Natural killer cell (primary cell): ENCODE data around the gene SETMAR. TPM values are rescaled to one million over a fixed set of nuclear protein-coding genes. Genes with fewer than 3 reads are reported as not detected.

Experiments used
- ATAC-seq, 3 donors: fragments of 150-1000 bp in 2 of 3; fragments of 200-7000 bp in 1 of 3; cut with Tn5 transposase; 1 replicate in 1 of 3; 2 replicates in 2 of 3; pipeline ENCODE4 v1.10.0; 2021; ENCODE audit warnings: mild to moderate bottlenecking in 2 of 3, moderate library complexity in 2 of 3
- DNase-seq, 2 donors: peaks; one replicate each; pipeline versions ENCODE4 v3.0.0 to v3.0.0-alpha.2; 2013 to 2021; ENCODE audit warnings: mixed read lengths in 1 of 2
- H3K27ac ChIP-seq: one replicate; pipeline ENCODE4 v1.5.1; 2013; ENCODE audit warnings: mild to moderate bottlenecking, low read length
- H3K27me3 ChIP-seq: one replicate; pipeline ENCODE4 v1.6.1; 2013; ENCODE audit warnings: low read length; ENCODE audit not compliant: control insufficient read depth, insufficient read depth
- H3K36me3 ChIP-seq: one replicate; pipeline ENCODE4 v1.6.1; 2013; ENCODE audit warnings: low read length; ENCODE audit not compliant: control insufficient read depth, insufficient read depth
- H3K4me1 ChIP-seq: one replicate; pipeline ENCODE4 v1.6.1; 2013; ENCODE audit warnings: low read length; ENCODE audit not compliant: control insufficient read depth, insufficient read depth
- H3K4me3 ChIP-seq: one replicate; pipeline ENCODE4 v1.5.1; 2013; ENCODE audit warnings: low read length
- H3K9me3 ChIP-seq: one replicate; pipeline ENCODE4 v1.6.1; 2013; ENCODE audit warnings: low read length; ENCODE audit not compliant: control insufficient read depth, insufficient read depth
- H3K27ac Mint-ChIP-seq, 2 donors: one replicate each; pipeline ENCODE4 v1.8.0; 2022; ENCODE audit warnings: mild to moderate bottlenecking in 2 of 2, mixed read lengths in 2 of 2, moderate library complexity in 1 of 2
- H3K27me3 Mint-ChIP-seq, 2 donors: one replicate each; pipeline ENCODE4 v1.8.0; 2022; ENCODE audit warnings: low read depth in 2 of 2, mixed read lengths in 2 of 2
- H3K36me3 Mint-ChIP-seq: one replicate; pipeline ENCODE4 v1.8.0; 2022; ENCODE audit warnings: mixed read lengths
- H3K4me1 Mint-ChIP-seq, 2 donors: one replicate each; pipeline ENCODE4 v1.8.0; 2022; ENCODE audit warnings: mixed read lengths in 2 of 2
- H3K4me3 Mint-ChIP-seq: one replicate; pipeline ENCODE4 v1.8.0; 2022; ENCODE audit warnings: mild to moderate bottlenecking, moderate library complexity, mixed read lengths
- H3K9me3 Mint-ChIP-seq, 2 donors: one replicate each; pipeline ENCODE4 v1.8.0; 2022; ENCODE audit warnings: mixed read lengths in 2 of 2
- WGBS: methylation state at CpG from one replicate; pipeline ENCODE4 v1.1.7; 2013; ENCODE audit warnings: missing lambda C conversion rate; ENCODE audit not compliant: insufficient coverage; 5-methylcytosine and 5-hydroxymethylcytosine counted together
- intact Hi-C: fragments of 100-400 bp; cut with micrococcal nuclease; formaldehyde crosslinking; loops from one replicate; pipeline ENCODE4 v1.14.2; 2022
- total RNA-seq, 4 donors: library from RNA; stranded (reverse); fragments of 120-200 nt in 1 of 4; gene quantifications; one replicate each; pipeline versions ENCODE4 v1.2.3 to v1.2.4, GENCODE V29; 2013 to 2022
- TF ChIP-seq, protein P1 (sequence below): fragments of 200-600 bp; IDR thresholded peaks from one replicate; pipeline ENCODE4 v1.8.0; 2022; ENCODE audit warnings: antibody characterized with exemption

Gene SETMAR
- total RNA-seq, 3 donors from 2014 or later (not counting 1 experiment from before 2014, with no cell fraction given): 4.8 to 9.3 (median 6.4) TPM

DNA sequence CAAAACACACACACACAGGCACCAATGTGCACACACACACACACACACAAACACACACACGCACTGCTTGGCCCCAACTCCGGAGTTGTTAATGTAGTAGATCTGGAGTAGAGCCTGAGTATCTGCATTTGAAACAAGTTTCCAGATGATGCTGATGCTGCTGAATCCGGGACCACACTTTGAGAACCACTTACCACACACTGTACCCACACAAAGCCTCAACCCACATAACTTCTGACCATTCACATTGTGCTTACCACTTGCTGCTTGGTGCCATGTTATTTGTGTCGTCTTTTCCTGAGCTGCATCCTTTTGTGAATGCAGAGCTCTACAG, 36.9 kb downstream of the SETMAR start:
- DNase-seq: no peak
- no peaks in the 10 kb centered on the region for H3K36me3 Mint-ChIP-seq
- ATAC-seq: no peak
- Histone ChIP-seq H3K9me3 (no peaks in the 10 kb centered on the region), H3K27me3 (no peaks in the 10 kb centered on the region), H3K27ac (no peak overlapping the region), H3K4me3 (no peak overlapping the region), H3K36me3 (no peaks in the 10 kb centered on the region), H3K4me1 (no peaks in the 10 kb centered on the region)
- intact Hi-C loops: no loop called here
- TF ChIP-seq, protein P1, sequence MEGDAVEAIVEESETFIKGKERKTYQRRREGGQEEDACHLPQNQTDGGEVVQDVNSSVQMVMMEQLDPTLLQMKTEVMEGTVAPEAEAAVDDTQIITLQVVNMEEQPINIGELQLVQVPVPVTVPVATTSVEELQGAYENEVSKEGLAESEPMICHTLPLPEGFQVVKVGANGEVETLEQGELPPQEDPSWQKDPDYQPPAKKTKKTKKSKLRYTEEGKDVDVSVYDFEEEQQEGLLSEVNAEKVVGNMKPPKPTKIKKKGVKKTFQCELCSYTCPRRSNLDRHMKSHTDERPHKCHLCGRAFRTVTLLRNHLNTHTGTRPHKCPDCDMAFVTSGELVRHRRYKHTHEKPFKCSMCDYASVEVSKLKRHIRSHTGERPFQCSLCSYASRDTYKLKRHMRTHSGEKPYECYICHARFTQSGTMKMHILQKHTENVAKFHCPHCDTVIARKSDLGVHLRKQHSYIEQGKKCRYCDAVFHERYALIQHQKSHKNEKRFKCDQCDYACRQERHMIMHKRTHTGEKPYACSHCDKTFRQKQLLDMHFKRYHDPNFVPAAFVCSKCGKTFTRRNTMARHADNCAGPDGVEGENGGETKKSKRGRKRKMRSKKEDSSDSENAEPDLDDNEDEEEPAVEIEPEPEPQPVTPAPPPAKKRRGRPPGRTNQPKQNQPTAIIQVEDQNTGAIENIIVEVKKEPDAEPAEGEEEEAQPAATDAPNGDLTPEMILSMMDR: no peak
- H3K4me3 Mint-ChIP-seq: no peak overlapping the region
- peaks cover 0 to 2% of the 10 kb centered on the region in 2 donors for H3K27me3 Mint-ChIP-seq
- no peaks in the 10 kb centered on the region for H3K9me3 Mint-ChIP-seq
- 89% methylated on average over 2 of the region's 4 CpGs for WGBS
- H3K4me1 Mint-ChIP-seq: peaks cover 7% of the 10 kb centered on the region in 2 donors
- H3K27ac Mint-ChIP-seq: no peak overlapping the region

DNA sequence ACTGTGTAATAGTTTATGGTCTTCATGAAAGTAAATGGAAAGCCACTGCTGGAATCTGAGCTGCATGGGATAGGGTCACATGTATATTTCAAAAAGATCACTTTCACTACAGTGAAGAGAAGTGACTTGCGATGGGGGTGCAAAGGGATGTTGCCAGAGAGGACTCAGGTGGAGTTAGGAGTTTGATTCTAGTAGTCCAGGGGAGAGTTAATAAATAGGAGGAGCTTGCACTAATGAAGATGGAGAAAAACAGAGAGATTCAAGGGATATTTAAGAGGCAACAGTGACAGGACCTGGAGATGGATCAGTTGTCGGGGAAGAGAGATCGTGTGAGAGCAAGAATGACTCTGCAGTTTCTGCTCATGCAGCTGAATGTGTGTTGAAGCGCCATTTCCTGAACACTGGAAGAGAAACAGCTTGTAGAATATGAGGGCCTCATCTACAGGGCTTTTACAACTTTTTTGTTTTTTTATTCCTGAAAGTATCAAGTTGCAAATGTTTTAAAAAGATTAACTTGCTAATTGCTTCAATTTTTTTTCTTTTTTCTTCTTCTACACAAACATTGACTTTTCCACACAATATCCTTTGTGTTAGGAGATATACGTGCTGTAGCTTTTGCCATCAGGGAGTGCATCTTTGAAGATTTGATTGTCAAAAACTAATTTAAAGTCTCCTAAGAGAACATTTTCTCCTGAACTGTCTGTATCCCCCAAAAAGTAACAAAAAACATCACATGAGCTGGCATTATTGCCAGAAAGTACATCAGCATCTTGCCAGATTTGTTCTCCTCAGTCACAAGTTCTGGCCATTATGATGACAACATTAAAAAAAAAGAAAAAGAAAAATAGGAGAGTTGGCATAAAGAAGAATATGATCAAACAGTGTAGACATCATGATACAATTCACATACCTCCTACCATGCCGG, 37.5 kb downstream of the SETMAR start:
- Histone ChIP-seq H3K4me3 (no peak overlapping the region), H3K36me3 (no peaks in the 10 kb centered on the region), H3K27ac (no peak overlapping the region), H3K4me1 (no peaks in the 10 kb centered on the region), H3K9me3 (no peaks in the 10 kb centered on the region), H3K27me3 (no peaks in the 10 kb centered on the region)
- Mint-ChIP-seq H3K27ac (no peak overlapping the region), H3K4me1 (peaks cover 7% of the 10 kb centered on the region in 2 donors), H3K4me3 (no peak overlapping the region), H3K36me3 (no peaks in the 10 kb centered on the region), H3K27me3 (peaks cover 0 to 2% of the 10 kb centered on the region in 2 donors), H3K9me3 (no peaks in the 10 kb centered on the region)
- 42% methylated on average over 4 of the region's 6 CpGs for WGBS
- intact Hi-C loops: no loop called here
- ATAC-seq (peak in 1 of 3 donors; percentile 33), DNase-seq (no peak)
- TF ChIP-seq, protein P1: no peak

DNA sequence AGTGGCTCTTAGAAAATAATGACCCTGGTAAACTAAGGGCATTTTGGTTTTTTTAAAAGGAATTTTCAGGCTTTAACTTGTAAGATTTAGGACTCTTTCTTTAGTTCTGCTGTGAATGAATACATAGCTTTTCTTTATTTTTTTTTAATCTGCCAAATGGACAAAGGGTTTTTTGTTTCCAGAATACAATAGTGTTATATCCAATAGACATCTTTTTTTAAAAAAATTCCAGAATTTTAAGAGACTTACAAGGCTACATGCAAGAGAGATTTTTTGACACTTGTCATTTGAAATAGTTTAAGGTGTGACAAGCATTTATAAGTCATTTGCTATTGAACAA, 38.1 kb downstream of the SETMAR start:
- no peaks in the 10 kb centered on the region for H3K36me3 Mint-ChIP-seq

More for the DNA sequence above, 38.1 kb downstream of the SETMAR start:
- H3K4me3 ChIP-seq: no peak overlapping the region
- Mint-ChIP-seq H3K27me3 (peaks cover 0 to 2% of the 10 kb centered on the region in 2 donors), H3K9me3 (no peaks in the 10 kb centered on the region), H3K4me1 (peaks cover 7% of the 10 kb centered on the region in 2 donors), H3K27ac (no peak overlapping the region), H3K4me3 (no peak overlapping the region)
- H3K27me3 ChIP-seq: no peaks in the 10 kb centered on the region
- H3K9me3 ChIP-seq: no peaks in the 10 kb centered on the region
- TF ChIP-seq, protein P1: no peak
- no peaks in the 10 kb centered on the region for H3K4me1 ChIP-seq
- no peak for ATAC-seq
- DNase-seq: no peak
- intact Hi-C loops: no loop called here
- H3K27ac ChIP-seq: no peak overlapping the region
- H3K36me3 ChIP-seq: no peaks in the 10 kb centered on the region
